Cortex of kidney (tissue), 1 donor: Measurements from ENCODE around the gene TMEM132E.

Experiments
- DNase-seq: peaks from one replicate; lab custom pipeline; 2025; lab: John Stamatoyannopoulos, UW

Gene TMEM132E

GRCh38 chr17:34665819-34666763, 86.7 kb downstream of the TMEM132E start:
- DNase-seq = no peak

- DNase-seq = no peak
Measured at GRCh38 chr17:34667656-34668055, 88.3 kb downstream of the TMEM132E start.

- DNase-seq = no peak
Measured at GRCh38 chr17:34668206-34668605, 88.8 kb downstream of the TMEM132E start.

GRCh38 chr17:34669511-34669910, 90.1 kb downstream of the TMEM132E start:
- no peak for DNase-seq

GRCh38 chr17:34670618-34671017, 91.2 kb downstream of the TMEM132E start:
- DNase-seq = no peak

- DNase-seq = no peak
Measured at GRCh38 chr17:34671191-34671590, 91.8 kb downstream of the TMEM132E start.

- no peak for DNase-seq
Measured at GRCh38 chr17:34672176-34672785, 92.9 kb downstream of the TMEM132E start.

GRCh38 chr17:34673516-34673915, 94.1 kb downstream of the TMEM132E start:
- DNase-seq = no peak

- DNase-seq = no peak
Measured at GRCh38 chr17:34673995-34674890, 94.9 kb downstream of the TMEM132E start.

GRCh38 chr17:34675143-34675542, 95.8 kb downstream of the TMEM132E start:
- DNase-seq = no peak

- no peak for DNase-seq
Measured at GRCh38 chr17:34675605-34676004, 96.2 kb downstream of the TMEM132E start.

- no peak for DNase-seq
Measured at GRCh38 chr17:34680151-34680550, 100.8 kb downstream of the TMEM132E start.

GRCh38 chr17:34682305-34682704, 102.9 kb downstream of the TMEM132E start:
- no peak for DNase-seq

- no peak for DNase-seq
Measured at GRCh38 chr17:34683390-34683789, 104.0 kb downstream of the TMEM132E start.
